ENCODE results near the gene UMPS.
"Not testable (repeated sequence)": the region's sequence is repeated elsewhere in the genome, so short reads cannot be mapped to it uniquely, and the experiment has no call there.

The UMPS gene

GRCh38 chr3:124776856-124777255 is 46.6 kb downstream of the UMPS start:
- DNase-seq (ENCODE audit: insufficient read length, low spot score) (no peak), FAIRE-seq (no peak)

GRCh38 chr3:124777762-124778470 is 47.7 kb downstream of the UMPS start:
- FAIRE-seq (no peak), DNase-seq (ENCODE audit: insufficient read length, low spot score) (no peak)

GRCh38 chr3:124779116-124779515 is 48.9 kb downstream of the UMPS start:
- no peak for DNase-seq (ENCODE audit: insufficient read length, low spot score)
- no peak for FAIRE-seq

DNA sequence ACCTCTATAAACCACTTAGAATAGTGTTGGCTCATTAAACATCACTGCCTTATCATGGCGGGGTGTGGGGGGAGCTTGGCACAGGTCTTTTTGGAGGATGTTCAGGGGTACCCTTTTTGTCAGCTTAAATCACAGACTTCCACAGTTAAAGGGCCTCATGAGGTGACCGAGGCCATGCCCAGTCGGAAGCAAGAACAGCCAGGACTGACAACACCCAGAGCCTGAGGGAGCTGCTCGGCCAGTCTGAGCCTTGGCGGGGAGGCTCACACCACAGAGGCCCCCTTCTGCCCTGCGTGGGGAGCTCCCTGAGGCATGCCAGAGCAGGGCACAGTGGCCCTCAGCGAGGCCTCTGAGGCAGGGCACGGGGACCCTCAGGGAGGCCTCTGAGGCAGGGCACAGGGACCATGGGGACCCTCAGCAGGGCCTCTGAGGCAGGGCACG is 49.5 kb downstream of the UMPS start:
- no peak for FAIRE-seq
- DNase-seq (ENCODE audit: insufficient read length, low spot score), result no peak

DNA sequence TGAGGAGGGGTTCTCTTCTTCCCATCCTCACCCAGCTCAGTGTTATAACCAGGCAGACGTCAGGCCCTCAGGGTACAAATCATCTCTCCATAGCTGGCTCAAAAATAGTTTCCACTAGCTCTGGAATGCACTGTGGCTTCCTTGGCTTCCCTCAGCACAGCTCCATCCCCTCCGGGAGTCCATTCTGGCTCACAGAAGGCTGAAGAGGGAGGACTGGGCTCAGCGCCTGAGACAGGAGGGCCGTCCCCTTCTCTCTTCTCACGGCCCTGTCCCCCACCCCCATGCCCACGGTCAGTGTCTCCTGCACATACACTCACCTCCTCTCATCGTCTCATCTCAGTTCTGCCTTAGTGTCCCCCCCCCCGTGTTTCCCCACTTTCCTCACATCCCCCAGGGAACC is 50.1 kb downstream of the UMPS start:
- FAIRE-seq (peak; percentile 4), DNase-seq (ENCODE audit: insufficient read length, low spot score) (peak; percentile 36)

DNA sequence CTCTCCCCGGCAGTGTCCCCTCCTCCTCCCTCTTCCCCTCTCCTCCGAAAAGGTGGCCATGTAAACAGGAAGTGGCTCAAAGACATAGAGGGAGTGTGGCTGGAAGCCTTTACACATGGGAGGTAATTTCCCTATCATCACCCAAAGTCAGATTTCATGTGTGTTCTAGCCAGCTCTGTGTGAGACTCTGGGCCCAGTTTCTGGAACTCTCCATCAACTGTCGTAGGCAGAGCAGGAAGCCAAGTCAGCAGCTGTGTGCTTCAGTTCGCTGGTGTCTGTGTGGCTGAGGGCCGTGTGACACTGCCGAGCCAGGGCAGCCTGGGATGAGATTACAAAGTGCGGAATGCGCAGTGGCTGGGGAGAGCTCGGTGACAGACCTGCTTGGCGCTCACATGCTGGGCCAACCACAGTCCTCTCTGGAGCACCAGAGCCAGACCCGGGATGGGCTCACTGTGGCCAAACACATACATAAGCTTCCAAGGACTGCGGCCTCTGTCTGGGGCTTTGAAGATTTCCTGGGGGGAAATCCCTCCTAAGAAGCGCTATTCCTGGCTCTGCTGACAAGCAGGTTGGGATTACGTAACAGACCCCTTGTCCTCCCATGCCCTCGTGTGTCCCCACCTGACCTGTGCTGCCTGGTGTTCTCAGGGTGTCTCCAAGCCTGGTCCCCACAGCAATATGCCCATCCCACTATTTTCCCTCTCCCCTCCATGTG is 50.7 kb downstream of the UMPS start:
- peak; percentile 57 for FAIRE-seq

GRCh38 chr3:124781476-124782376 is 51.5 kb downstream of the UMPS start:
- no peak for FAIRE-seq
- DNase-seq (ENCODE audit: insufficient read length, low spot score), result no peak

More for the DNA sequence above, 50.7 kb downstream of the UMPS start:
- DNase-seq (ENCODE audit: insufficient read length, low spot score), result no peak

DNA sequence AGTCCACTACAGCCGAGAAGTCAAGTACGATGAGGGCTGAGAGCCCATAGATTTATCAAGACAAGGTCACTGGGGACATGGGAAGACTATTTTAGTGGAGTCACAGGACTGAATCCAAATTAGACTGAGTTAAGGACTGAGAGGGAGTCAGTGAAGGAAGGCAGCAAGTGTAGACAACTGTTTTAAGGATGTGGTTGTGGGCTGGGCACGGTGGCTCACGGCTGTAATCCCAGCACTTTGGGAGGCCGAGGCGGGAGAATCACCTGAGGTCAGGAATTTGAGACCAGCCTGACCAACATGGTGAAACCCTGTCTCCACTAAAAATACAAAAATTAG is 52.1 kb downstream of the UMPS start:
- FAIRE-seq; DNase-seq (ENCODE audit: insufficient read length, low spot score): not testable (repeated sequence)

- DNase-seq (ENCODE audit: insufficient read length, low spot score) (no peak), FAIRE-seq (no peak)
Observed at GRCh38 chr3:124783696-124784095, 53.4 kb downstream of the UMPS start.

DNA sequence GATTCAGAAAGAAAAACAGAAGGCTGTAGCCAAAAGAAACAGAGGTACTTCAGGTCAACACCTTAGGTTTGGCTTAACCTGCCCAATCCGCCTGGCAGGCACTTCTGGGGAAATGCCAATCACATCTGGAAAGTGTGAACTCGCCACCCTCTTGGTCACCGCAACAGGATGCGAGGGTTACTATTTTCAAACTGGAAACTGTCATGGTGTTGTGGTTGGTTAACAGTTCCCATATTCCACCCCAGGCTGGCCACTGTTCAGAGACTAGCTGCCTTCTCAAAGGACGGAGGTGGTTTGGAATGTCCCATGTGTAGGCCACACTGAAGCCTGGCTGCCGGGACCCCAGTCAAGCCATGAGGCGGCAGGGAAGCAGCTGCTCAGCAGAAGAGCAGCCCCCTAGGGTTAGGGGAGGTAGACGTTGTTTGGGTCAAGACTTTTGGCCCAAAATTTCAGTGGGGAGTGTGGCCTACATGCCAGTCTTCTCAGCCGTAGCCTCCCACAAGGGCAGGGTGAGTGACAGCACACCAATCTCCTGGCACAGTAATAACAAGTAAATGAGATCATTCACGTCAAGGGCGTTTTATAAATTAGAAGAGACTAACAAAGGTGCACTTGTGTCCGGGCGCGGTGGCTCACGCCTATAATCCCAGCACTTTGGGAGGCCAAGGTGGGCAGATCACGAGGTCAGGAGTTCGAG is 54.6 kb downstream of the UMPS start:
- DNase-seq (ENCODE audit: insufficient read length, low spot score) (no peak), FAIRE-seq (no peak)

DNA sequence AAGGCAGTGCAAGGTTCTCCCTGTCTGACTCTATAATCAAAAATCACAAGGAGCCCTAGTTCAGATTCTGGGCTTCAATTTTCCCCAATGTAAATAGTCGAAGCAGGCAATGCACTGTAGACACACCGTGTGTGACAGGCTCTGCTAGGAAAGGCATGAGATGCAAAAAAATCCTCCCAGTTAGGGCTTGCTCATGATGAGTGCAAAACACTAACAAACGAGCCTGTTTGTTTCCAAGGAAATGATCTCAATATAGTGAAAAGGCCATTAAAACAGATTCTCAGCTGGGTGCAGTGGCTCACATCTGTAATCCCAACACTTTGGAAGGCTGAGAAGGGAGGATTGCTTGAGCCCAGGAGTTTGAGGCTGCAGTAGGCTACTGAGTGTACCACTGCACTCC is 55.7 kb downstream of the UMPS start:
- FAIRE-seq (no peak), DNase-seq (ENCODE audit: insufficient read length, low spot score) (no peak)

DNA sequence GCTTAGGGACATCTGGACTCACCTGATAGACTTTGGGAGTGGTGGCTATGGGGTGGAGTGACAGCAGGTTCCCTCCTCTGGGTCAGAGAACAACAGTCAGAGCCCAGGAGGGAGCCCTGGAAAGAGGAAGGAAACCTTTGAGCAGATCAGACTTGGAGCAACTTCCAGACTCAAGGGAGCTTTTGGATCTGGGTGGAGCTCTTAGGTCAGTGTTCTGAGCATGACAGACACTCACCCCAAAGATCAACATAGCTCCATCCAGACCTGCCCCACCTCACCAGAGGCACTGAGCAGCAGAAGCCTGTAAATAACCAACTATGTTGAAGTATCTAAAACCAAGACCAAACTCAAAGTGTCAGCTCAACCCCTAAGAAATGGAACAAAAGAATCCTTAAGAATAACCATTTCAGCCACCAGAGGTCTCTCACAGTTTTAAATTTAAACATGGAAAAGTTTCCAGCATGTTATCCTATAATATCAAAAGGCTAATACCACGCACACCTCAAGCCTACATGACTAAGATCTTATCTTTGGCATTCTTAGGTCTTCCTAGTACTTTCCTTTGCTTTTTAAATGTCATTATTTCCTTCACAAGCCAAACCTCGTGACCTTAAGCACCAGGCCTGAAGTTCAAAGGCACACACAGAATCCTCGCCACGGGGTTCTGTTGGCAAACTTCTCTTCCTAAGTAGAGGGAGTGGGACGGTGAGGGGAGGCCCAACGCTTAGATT is 56.4 kb downstream of the UMPS start:
- DNase-seq (ENCODE audit: insufficient read length, low spot score) (peak; percentile 35), FAIRE-seq (no peak)

DNA sequence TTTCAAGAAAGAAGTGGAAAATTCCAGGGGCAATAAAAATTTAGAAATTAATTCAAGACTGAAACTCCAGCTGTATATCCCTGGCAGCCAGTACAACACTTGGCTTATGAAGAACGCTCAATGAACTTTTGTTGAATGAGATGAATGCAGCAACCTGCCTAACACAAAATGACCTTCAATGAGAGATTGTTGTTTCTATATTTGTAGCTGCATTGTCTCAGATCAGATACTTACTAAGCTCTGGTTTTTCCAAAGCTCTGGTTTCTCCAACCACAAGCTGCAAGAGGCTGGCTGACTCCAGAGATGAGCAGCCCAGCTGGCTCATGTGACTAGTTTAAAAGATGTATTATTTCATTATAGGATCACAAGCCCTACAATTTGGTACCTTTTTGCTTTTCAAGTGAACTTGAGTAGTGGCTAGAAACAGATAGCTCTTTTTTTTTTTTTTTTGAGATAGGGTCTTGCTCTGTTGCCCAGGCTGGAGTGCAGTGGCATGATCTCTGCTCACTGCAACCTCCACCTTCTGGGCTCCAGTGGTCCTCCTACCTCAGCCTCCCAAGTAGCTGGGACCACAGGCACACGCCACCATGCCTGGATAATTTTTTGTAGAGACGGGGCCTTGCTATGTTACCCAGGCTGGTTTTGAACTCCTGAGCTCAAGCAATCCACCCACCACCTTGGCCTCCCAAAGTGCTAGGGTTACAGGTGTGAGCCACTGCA is 57.4 kb downstream of the UMPS start:
- DNase-seq (ENCODE audit: insufficient read length, low spot score) (no peak), FAIRE-seq (no peak)

- no peak for FAIRE-seq
Observed at GRCh38 chr3:124788254-124788745, 58.0 kb downstream of the UMPS start.

DNA sequence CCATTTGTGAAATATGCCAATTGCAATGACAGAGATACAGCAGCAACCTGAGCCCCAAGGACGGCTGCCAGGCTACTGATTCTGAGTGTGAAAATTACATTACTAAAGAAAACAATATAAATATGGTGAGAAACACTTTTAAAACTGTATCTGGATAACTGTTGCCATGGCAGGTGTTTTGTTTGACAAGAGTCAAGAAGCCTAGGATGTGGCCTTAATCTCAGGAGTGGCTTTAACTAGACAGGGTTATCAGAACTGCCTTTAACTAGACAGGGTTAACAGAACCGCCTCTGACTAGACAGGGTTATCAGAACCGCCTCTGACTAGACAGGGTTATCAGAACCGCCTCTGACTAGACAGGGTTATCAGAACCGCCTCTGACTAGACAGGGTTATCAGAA is 58.9 kb downstream of the UMPS start:
- FAIRE-seq; DNase-seq (ENCODE audit: insufficient read length, low spot score): not testable (repeated sequence)

More at GRCh38 chr3:124788254-124788745, 58.0 kb downstream of the UMPS start:
- DNase-seq (ENCODE audit: insufficient read length, low spot score), result no peak

- no peak for DNase-seq (ENCODE audit: insufficient read length, low spot score)
- FAIRE-seq, result no peak
Observed at GRCh38 chr3:124791142-124791541, 60.9 kb downstream of the UMPS start.

GRCh38 chr3:124791639-124792151 is 61.4 kb downstream of the UMPS start:
- FAIRE-seq (no peak), DNase-seq (ENCODE audit: insufficient read length, low spot score) (no peak)

DNA sequence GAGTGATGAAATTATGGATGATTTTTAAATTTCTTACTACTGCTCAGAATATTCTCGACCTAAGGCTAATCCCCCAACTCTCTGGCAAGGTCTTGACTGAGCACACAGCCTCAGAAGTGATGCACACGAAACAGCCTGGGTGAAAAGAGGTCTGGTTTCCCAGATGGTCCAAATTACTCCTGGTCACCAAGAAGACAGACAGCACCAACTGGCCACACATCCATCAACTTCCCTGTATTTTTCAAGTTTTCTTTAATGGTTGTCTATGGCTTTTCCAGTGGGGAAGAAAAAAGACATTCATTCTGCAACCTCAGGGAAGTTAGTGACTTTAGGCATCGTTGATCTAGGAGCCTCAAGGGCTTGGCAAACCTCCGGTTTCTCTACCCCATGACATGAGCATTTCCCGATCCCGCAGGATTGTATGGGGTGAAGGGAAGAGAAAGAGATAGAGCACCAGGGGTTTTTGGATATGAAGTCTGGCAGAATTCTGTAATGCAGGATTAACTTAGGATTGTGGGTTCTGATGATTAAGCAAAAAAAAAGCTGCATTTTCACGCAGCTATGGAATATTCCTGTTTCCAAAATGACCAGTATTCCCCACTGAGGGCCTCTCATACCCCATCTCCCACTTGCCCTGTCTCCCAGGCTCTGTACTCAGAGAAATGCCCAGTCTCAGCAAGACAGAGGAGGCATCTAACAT is 62.2 kb downstream of the UMPS start:
- no peak for FAIRE-seq

More for the DNA sequence above, 62.2 kb downstream of the UMPS start:
- no peak for DNase-seq (ENCODE audit: insufficient read length, low spot score)

Measured in HTR-8/SVneo (cell line).